Inflammatory macrophage treated with lipopolysaccharide for 1 hour (primary cell): ENCODE results near the gene GGA3.
"Not testable (repeated sequence)": the region's sequence is repeated elsewhere in the genome, so short reads cannot be mapped to it uniquely, and the experiment has no call there.

ENCODE experiments used
- DNase-seq, 2 donors: peaks; one replicate each; pipeline ENCODE4 v3.0.0-alpha.2; 2020 to 2022

GGA3 gene

GRCh38 chr17:75208161-75208560 is 53.2 kb downstream of the GGA3 start:
- DNase-seq: no peak

- DNase-seq: no peak
Measured at GRCh38 chr17:75207760-75208159, 53.6 kb downstream of the GGA3 start.

GRCh38 chr17:75207050-75207407 is 54.4 kb downstream of the GGA3 start:
- not testable (repeated sequence) for DNase-seq

- DNase-seq: no peak
Measured at GRCh38 chr17:75205793-75206163, 55.6 kb downstream of the GGA3 start.

- DNase-seq: peak; percentile 87 to 92
Measured at GRCh38 chr17:75205037-75205792, 56.2 kb downstream of the GGA3 start, which contains the start of gene NUP85. NUP85 (plus strand) TSS chr17:75205679; CDS start chr17:75205762, 83 bp downstream.

- DNase-seq: no peak
Measured at GRCh38 chr17:75199886-75200618, 61.4 kb downstream of the GGA3 start.

- no peak for DNase-seq
Measured at GRCh38 chr17:75194879-75195278, 66.5 kb downstream of the GGA3 start.

GRCh38 chr17:75191584-75191983 is 69.8 kb downstream of the GGA3 start:
- DNase-seq: peak; percentile 30 to 34

GRCh38 chr17:75188614-75189013 is 72.8 kb downstream of the GGA3 start:
- no peak for DNase-seq
